ENCODE results near the gene FKBP10.
A peak's percentile ranks its signal among the peaks of the same experiment; 100 is the strongest.

The FKBP10 gene

GRCh38 chr17:41860254-41860931 lies 47.6 kb downstream of the FKBP10 start:
- no peak for DNase-seq
- no peak overlapping the region for H3K27ac ChIP-seq (ENCODE audit: low read length)
- H3K4me1 ChIP-seq (ENCODE audit: insufficient read depth, low read length): peaks cover 32% of the 10 kb centered on the region
- H3K4me2 ChIP-seq (ENCODE audit: insufficient read depth, low read length): no peak overlapping the region; the same call in 1 of the 2 replicates
- ATAC-seq (ENCODE audit: insufficient read depth, low read depth): no peak
- no peaks in the 10 kb centered on the region for H3K27me3 ChIP-seq (ENCODE audit: insufficient read depth, low read length, poor library complexity)
- H3K36me3 ChIP-seq (ENCODE audit: insufficient read depth, low read length): peaks cover 5% of the 10 kb centered on the region; the same call in 1 of the 2 replicates
- H3K9me3 ChIP-seq (ENCODE audit: insufficient read depth, low read length, severe bottlenecking): no peaks in the 10 kb centered on the region
- no peak overlapping the region for H2AFZ ChIP-seq (ENCODE audit: low read depth, low read length)
- TF ChIP-seq CTCF (IDR thresholded peaks at IDR 0.05; ENCODE audit: borderline replicate concordance, extremely low read depth, low read length, poor library complexity, severe bottlenecking): no peak
- no peak for TF ChIP-seq EZH2 (IDR thresholded peaks at IDR 0.05; ENCODE audit: borderline replicate concordance, low read depth, low read length, severe bottlenecking)
- no peak overlapping the region for H3K9ac ChIP-seq (ENCODE audit: low read depth, low read length)
- H3K79me2 ChIP-seq (ENCODE audit: insufficient read depth, low read length): peaks cover 92% of the 10 kb centered on the region
- H3K4me3 ChIP-seq (ENCODE audit: low read depth in 1 of 2, low read length in 2 of 2): no peak overlapping the region
- peaks cover 49% of the 10 kb centered on the region for H4K20me1 ChIP-seq (ENCODE audit: insufficient read depth, low read length)

GRCh38 chr17:41863074-41863848 lies 50.5 kb downstream of the FKBP10 start:
- Histone ChIP-seq H3K27ac (ENCODE audit: low read length) (peak overlapping the region; percentile 25; the same call in 1 of the 2 replicates), H2AFZ (ENCODE audit: low read depth, low read length) (no peak overlapping the region), H3K9ac (ENCODE audit: low read depth, low read length) (peak overlapping the region; percentile 83), H3K36me3 (ENCODE audit: insufficient read depth, low read length) (peaks cover 21% of the 10 kb centered on the region), H4K20me1 (ENCODE audit: insufficient read depth, low read length) (peaks cover 45% of the 10 kb centered on the region), H3K27me3 (ENCODE audit: insufficient read depth, low read length, poor library complexity) (no peaks in the 10 kb centered on the region), H3K4me3 (ENCODE audit: low read depth in 1 of 2, low read length in 2 of 2) (peak overlapping the region; percentile 91 to 98; a peak in 3 of 4 replicates), H3K4me1 (ENCODE audit: insufficient read depth, low read length) (peaks cover 35% of the 10 kb centered on the region), H3K9me3 (ENCODE audit: insufficient read depth, low read length, severe bottlenecking) (no peaks in the 10 kb centered on the region), H3K4me2 (ENCODE audit: insufficient read depth, low read length) (peak overlapping the region; percentile 93), H3K79me2 (ENCODE audit: insufficient read depth, low read length) (peaks cover 67% of the 10 kb centered on the region)
- TF ChIP-seq EZH2 (IDR thresholded peaks at IDR 0.05; ENCODE audit: borderline replicate concordance, low read depth, low read length, severe bottlenecking): no peak
- DNase-seq: peak; percentile 51
- no peak for ATAC-seq (ENCODE audit: insufficient read depth, low read depth)

- Histone ChIP-seq H4K20me1 (ENCODE audit: insufficient read depth, low read length) (peaks cover 41% of the 10 kb centered on the region), H3K9me3 (ENCODE audit: insufficient read depth, low read length, severe bottlenecking) (no peaks in the 10 kb centered on the region), H3K4me3 (ENCODE audit: low read depth in 1 of 2, low read length in 2 of 2) (peak overlapping the region; percentile 91 to 98), H3K27ac (ENCODE audit: low read length) (peak overlapping the region; percentile 85), H3K36me3 (ENCODE audit: insufficient read depth, low read length) (peaks cover 31% of the 10 kb centered on the region), H2AFZ (ENCODE audit: low read depth, low read length) (peak overlapping the region; percentile 97), H3K4me2 (ENCODE audit: insufficient read depth, low read length) (peak overlapping the region; percentile 93), H3K9ac (ENCODE audit: low read depth, low read length) (peak overlapping the region; percentile 83), H3K4me1 (ENCODE audit: insufficient read depth, low read length) (peaks cover 35% of the 10 kb centered on the region), H3K27me3 (ENCODE audit: insufficient read depth, low read length, poor library complexity) (no peaks in the 10 kb centered on the region), H3K79me2 (ENCODE audit: insufficient read depth, low read length) (peaks cover 56% of the 10 kb centered on the region)
- DNase-seq (no peak), ATAC-seq (ENCODE audit: insufficient read depth, low read depth) (peak; percentile 51)
- TF ChIP-seq CTCF (IDR thresholded peaks at IDR 0.05; ENCODE audit: borderline replicate concordance, extremely low read depth, low read length, poor library complexity, severe bottlenecking): no peak
- TF ChIP-seq EZH2 (IDR thresholded peaks at IDR 0.05; ENCODE audit: borderline replicate concordance, low read depth, low read length, severe bottlenecking): no peak
These were observed 51.7 kb downstream of the FKBP10 start for GRCh38 chr17:41864498-41864835.
